GM12878 (cell line): ENCODE measurements around the gene SH3D19. TPM values are rescaled to one million over a fixed set of nuclear protein-coding genes. Genes with fewer than 3 reads are reported as not detected.

ENCODE experiments used
- ATAC-seq: fragments of 200-7000 bp; cut with Tn5 transposase; 3 replicates; pipeline ENCODE4 v1.9.1; 2020; ENCODE audit warnings: mild to moderate bottlenecking, moderate library complexity
- BruUV-seq: library from RNA; stranded (reverse); fragments of 400-500 nt; replicated peaks from 2 replicates; lab custom pipeline; 2021; lab: Mats Ljungman, UMichigan
- CTCF ChIA-PET: fragments of 300-600 bp; sonication (Branson Sonifier 250); formaldehyde crosslinking; extraction: SDS; loops from one replicate; lab custom pipeline; 2021; ENCODE audit warnings: inconsistent platforms; lab: Yijun Ruan, JAX
- POLR2A ChIA-PET: fragments of 350-600 bp; formaldehyde crosslinking; extraction: SDS; loops from one replicate; lab custom pipeline; 2021; ENCODE audit warnings: inconsistent platforms; lab: Charles Lee
- RAD21 ChIA-PET: fragments of 300-600 bp; sonication (Branson Sonifier 250); formaldehyde crosslinking; loops from one replicate; lab custom pipeline; 2023; ENCODE audit warnings: antibody characterized with exemption; ENCODE audit not compliant: unreplicated experiment; lab: Charles Lee
- SMC1A ChIA-PET: fragments of 300-600 bp; sonication (Branson Sonifier 250); formaldehyde crosslinking; loops from one replicate; lab custom pipeline; 2023; ENCODE audit not compliant: unreplicated experiment, uncharacterized antibody; lab: Charles Lee
- DNase-seq: peaks from one replicate; pipeline ENCODE4 v3.0.0-alpha.2; 2011; ENCODE audit warnings: low read depth, low spot score
- FAIRE-seq: peaks from 3 replicates; lab custom pipeline; 2011; peaks lifted over from hg19 to GRCh38; lab: Jason Lieb, UNC
- H2AFZ ChIP-seq: 2 replicates; pipeline ENCODE4 v1.6.0; 2011; ENCODE audit warnings: low read depth, low read length, control low read depth; ENCODE audit not compliant: control insufficient read depth
- H3K27ac ChIP-seq: 2 replicates; pipeline ENCODE4 v1.5.1; 2011; ENCODE audit warnings: control low read depth; ENCODE audit not compliant: control insufficient read depth, insufficient read depth
- H3K27me3 ChIP-seq, 2 experiments: replicated peaks in 1 of 2; 2 replicates each; pipeline versions ENCODE4 v1.6.0 to v1.6.1; 2011; ENCODE audit warnings: low read length in 1 of 2; ENCODE audit not compliant: control insufficient read depth in 2 of 2, insufficient read depth in 2 of 2
- H3K36me3 ChIP-seq, 2 experiments: 2 replicates each; pipeline ENCODE4 v1.5.1; 2011; ENCODE audit warnings: low read length in 1 of 2; ENCODE audit not compliant: control insufficient read depth in 2 of 2, insufficient read depth in 2 of 2
- H3K4me1 ChIP-seq: 2 replicates; pipeline ENCODE4 v1.6.1; 2011; ENCODE audit warnings: mild to moderate bottlenecking, low read length, moderate library complexity, mixed read lengths; ENCODE audit not compliant: control insufficient read depth, insufficient read depth
- H3K4me2 ChIP-seq: 2 replicates; pipeline ENCODE4 v1.6.0; 2011; ENCODE audit warnings: control low read depth; ENCODE audit not compliant: control insufficient read depth, insufficient read depth
- H3K4me3 ChIP-seq: fragments of 200-600 bp; sonication (generic); 2 replicates; pipeline ENCODE4 v1.5.1; 2016
- H3K79me2 ChIP-seq: 2 replicates; pipeline ENCODE4 v1.6.0; 2011; ENCODE audit warnings: low read length; ENCODE audit not compliant: control insufficient read depth, insufficient read depth
- H3K9ac ChIP-seq: 2 replicates; pipeline ENCODE4 v1.8.0; 2011; ENCODE audit warnings: low read length, control low read depth, mixed read lengths; ENCODE audit not compliant: control insufficient read depth, insufficient read depth
- H3K9me3 ChIP-seq: replicated peaks from 3 replicates; pipeline ENCODE4 v1.5.1; 2011; ENCODE audit warnings: mild to moderate bottlenecking, low read length; ENCODE audit not compliant: control insufficient read depth, insufficient read depth
- H4K20me1 ChIP-seq: 2 replicates; pipeline ENCODE4 v1.6.0; 2011; ENCODE audit not compliant: control insufficient read depth, insufficient read depth
- CEBPZ ChIP-seq: fragments of 150-350 bp; IDR thresholded peaks from 2 replicates; pipeline ENCODE4 v1.6.1; 2016; ENCODE audit warnings: low read depth, low read length
- CHD1 ChIP-seq: IDR thresholded peaks from 2 replicates; pipeline ENCODE4 v1.6.1; 2012; ENCODE audit warnings: low read depth, low read length, improper control_type of control experiment
- CREB1 ChIP-seq: IDR thresholded peaks from 2 replicates; pipeline ENCODE4 v1.6.1; 2012; ENCODE audit warnings: low read depth, mild to moderate bottlenecking, inconsistent platforms
- E2F8 ChIP-seq: fragments of 450-650 bp; IDR thresholded peaks from 2 replicates; pipeline ENCODE4 v1.6.1; 2018; ENCODE audit warnings: mild to moderate bottlenecking, low read depth, moderate library complexity; ENCODE audit not compliant: partially characterized antibody
- ETV6 ChIP-seq, 2 experiments: fragments of 450-650 bp in 1 of 2; IDR thresholded peaks in 1 of 2; conservative IDR thresholded peaks in 1 of 2; 2 replicates each; pipeline ENCODE4 v1.6.1; 2014; ENCODE audit warnings: antibody characterized with exemption in 1 of 2, borderline replicate concordance in 1 of 2, low read depth in 1 of 2, mild to moderate bottlenecking in 1 of 2, moderate library complexity in 1 of 2
- IKZF1 ChIP-seq: fragments of 450-650 bp; conservative IDR thresholded peaks from 2 replicates; pipeline ENCODE4 v1.6.1; 2017; ENCODE audit warnings: antibody characterized with exemption, mild to moderate bottlenecking
- MEF2B ChIP-seq: fragments of 450-650 bp; IDR thresholded peaks from 2 replicates; pipeline ENCODE4 v1.6.1; 2018; ENCODE audit warnings: mild to moderate bottlenecking, moderate library complexity; ENCODE audit not compliant: partially characterized antibody, poor library complexity, severe bottlenecking
- MXI1 ChIP-seq: fragments of 150-350 bp; IDR thresholded peaks from 2 replicates; pipeline ENCODE4 v1.6.1; 2011; ENCODE audit warnings: low read depth, mild to moderate bottlenecking, inconsistent platforms, low read length, improper control_type of control experiment
- NFXL1 ChIP-seq: fragments of 450-650 bp; IDR thresholded peaks from 2 replicates; pipeline ENCODE4 v1.6.1; 2017; ENCODE audit warnings: antibody characterized with exemption, mild to moderate bottlenecking, borderline replicate concordance
- RAD51 ChIP-seq: fragments of 450-650 bp; IDR thresholded peaks from 2 replicates; pipeline ENCODE4 v1.6.1; 2016; ENCODE audit warnings: moderate library complexity, mild to moderate bottlenecking, inconsistent platforms
- SIN3A ChIP-seq: IDR thresholded peaks from 2 replicates; pipeline ENCODE4 v1.6.1; 2012; ENCODE audit warnings: low read depth, low read length, improper control_type of control experiment
- TBL1XR1 ChIP-seq: IDR thresholded peaks from 2 replicates; pipeline ENCODE4 v1.6.1; 2012; ENCODE audit warnings: low read depth, low read length, improper control_type of control experiment
- YY1 ChIP-seq: IDR thresholded peaks from 2 replicates; pipeline ENCODE4 v1.6.1; 2011; ENCODE audit warnings: low read depth, mild to moderate bottlenecking, low read length
- ZNF274 ChIP-seq: IDR thresholded peaks from one replicate; pipeline ENCODE4 v1.8.0; 2011; ENCODE audit not compliant: insufficient read length, insufficient read depth
- WGBS: methylation state at CpG from one replicate; pipeline ENCODE4 v1.1.6; 2016; ENCODE audit warnings: low lambda C conversion rate; ENCODE audit not compliant: insufficient replicate concordance, insufficient coverage; ENCODE audit errors: missing lambda C conversion rate; 5-methylcytosine and 5-hydroxymethylcytosine counted together
- in situ Hi-C: fragments of 300-500 bp; cut with MboI; formaldehyde crosslinking; loops from 9 replicates; pipeline ENCODE4 v1.14.3; 2018; ENCODE audit warnings: mixed read lengths
- intact Hi-C: fragments of 100-400 bp; cut with micrococcal nuclease; formaldehyde crosslinking; loops from one replicate; pipeline ENCODE4 v1.14.2; 2022; ENCODE audit not compliant: unreplicated experiment
- polyA plus RNA-seq, 11 experiments: library from polyadenylated mRNA; depleted of rRNA in 4 of 11; unstranded in 6 of 11; stranded (reverse) in 5 of 11; fragments of >200 nt; fragmentation: Nextera tagmentation in 4 of 11; fragmentation: Illumina TruSeq in 1 of 11; extraction: Ambion mirVana in 4 of 11; extraction: Trizol in 1 of 11; gene quantifications; 1 replicate in 1 of 11; 2 replicates in 10 of 11; pipeline versions ENCODE4 v1.2.1 to v1.2.3, GENCODE V29; 2011 to 2016; ENCODE audit warnings: inconsistent platforms in 2 of 11, missing spikeins in 2 of 11, low read depth in 1 of 11
- total RNA-seq, 4 experiments: library from RNA; depleted of rRNA in 3 of 4; stranded (reverse); fragments of >200 nt in 3 of 4; fragmentation: Illumina TruSeq in 1 of 4; extraction: Trizol in 1 of 4; gene quantifications; 2 replicates each; pipeline versions ENCODE4 v1.2.1 to v1.2.3, GENCODE V29; 2013 to 2021
- TF ChIP-seq, protein P1 (sequence below): fragments of 450-650 bp; IDR thresholded peaks from 2 replicates; pipeline ENCODE4 v1.6.1; 2016; ENCODE audit warnings: mild to moderate bottlenecking

The SH3D19 gene
- total and polyA plus RNA-seq, 10 of the 15 experiments (the other 5 are each of a cell fraction or from before 2014, with no cell fraction given), result 0.03 to 6.9 (median 0.33) TPM; not detected in 3

GRCh38 chr4:151167561-151167960 lies 157.8 kb downstream of the SH3D19 start (continued):
- TF ChIP-seq RAD51, result no peak
- no peak for TF ChIP-seq CREB1
- no peak for TF ChIP-seq ZNF274
- no peak for TF ChIP-seq CEBPZ
- no peak for TF ChIP-seq TBL1XR1
- no peak for TF ChIP-seq MEF2B

DNA sequence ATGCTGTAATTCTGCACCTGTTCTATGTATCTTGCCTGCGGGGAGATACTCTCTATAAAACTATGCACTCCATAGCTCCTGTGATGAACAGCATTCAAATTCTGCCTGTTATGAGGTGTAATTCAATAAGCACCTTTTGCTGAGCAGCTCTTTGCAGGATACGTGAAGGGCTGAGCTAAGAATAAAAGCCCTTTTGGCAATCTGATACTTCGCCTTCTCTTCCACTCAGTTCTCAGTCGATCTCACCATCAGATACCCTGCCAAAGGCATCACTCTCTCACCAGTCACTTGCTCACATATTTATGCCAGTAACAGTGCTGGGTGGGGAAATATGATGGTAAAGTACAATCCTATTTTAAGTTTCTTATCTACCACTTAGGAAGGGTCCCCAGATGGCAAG lies 158.8 kb downstream of the SH3D19 start:
- Histone ChIP-seq H3K4me1 (no peaks in the 10 kb centered on the region), H3K4me3 (no peak overlapping the region), H3K27me3 (no peaks in the 10 kb centered on the region), H4K20me1 (no peaks in the 10 kb centered on the region), H3K36me3 (no peaks in the 10 kb centered on the region), H3K79me2 (no peaks in the 10 kb centered on the region), H3K4me2 (no peak overlapping the region), H2AFZ (no peak overlapping the region), H3K9me3 (no peaks in the 10 kb centered on the region), H3K9ac (no peak overlapping the region), H3K27ac (no peak overlapping the region)
- CTCF ChIA-PET, result no interaction called here
- RAD21 ChIA-PET, result no interaction called here
- 48% methylated on average over 4 of the region's 4 CpGs for WGBS
- SMC1A ChIA-PET, result interaction anchor here (1.0 kb wide), 1 partner anchor 15 kb away, joined by 4 read pairs; no protein-coding TSS in a partner anchor
- BruUV-seq, result no TSS peak
- DNase-seq (no peak), ATAC-seq (no peak), FAIRE-seq (no peak)
- in situ Hi-C loops (no loop called here), intact Hi-C loops (no loop called here)
- POLR2A ChIA-PET, result no interaction called here
- TF ChIP-seq E2F8 (no peak), ETV6 (conservative IDR thresholded peaks at IDR 0.05 in 1 of 2, IDR thresholded peaks at IDR 0.05 in 1 of 2; ENCODE audit: borderline replicate concordance in 1 of 2, low read depth in 1 of 2) (no peak), CHD1 (no peak), NFXL1 (no peak), IKZF1 (no peak), YY1 (no peak), SIN3A (no peak), MXI1 (no peak)
- TF ChIP-seq, protein P1, sequence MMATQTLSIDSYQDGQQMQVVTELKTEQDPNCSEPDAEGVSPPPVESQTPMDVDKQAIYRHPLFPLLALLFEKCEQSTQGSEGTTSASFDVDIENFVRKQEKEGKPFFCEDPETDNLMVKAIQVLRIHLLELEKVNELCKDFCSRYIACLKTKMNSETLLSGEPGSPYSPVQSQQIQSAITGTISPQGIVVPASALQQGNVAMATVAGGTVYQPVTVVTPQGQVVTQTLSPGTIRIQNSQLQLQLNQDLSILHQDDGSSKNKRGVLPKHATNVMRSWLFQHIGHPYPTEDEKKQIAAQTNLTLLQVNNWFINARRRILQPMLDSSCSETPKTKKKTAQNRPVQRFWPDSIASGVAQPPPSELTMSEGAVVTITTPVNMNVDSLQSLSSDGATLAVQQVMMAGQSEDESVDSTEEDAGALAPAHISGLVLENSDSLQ, result no peak
